K562 treated with DMSO at 1 percent for 12 hours (cell line): Measurements from ENCODE around the gene SLC25A6. TPM values are rescaled to one million over a fixed set of nuclear protein-coding genes. Genes with fewer than 3 reads are reported as not detected.

ENCODE experiments used
- total RNA-seq: library from RNA; unstranded; fragments of 300-600 nt; gene quantifications from 2 replicates; pipeline ENCODE4 v1.2.3, GENCODE V29; 2022; ENCODE audit not compliant: insufficient read depth

SLC25A6 gene
- total RNA-seq, result 777 and 896 TPM in 2 replicates

GRCh38 chrX:1391707-1392375 lies at the start of gene SLC25A6:
TSS of gene SLC25A6 (minus strand) at chrX:1392113. CDS start at chrX:1392009, 104 bp downstream.

DNA sequence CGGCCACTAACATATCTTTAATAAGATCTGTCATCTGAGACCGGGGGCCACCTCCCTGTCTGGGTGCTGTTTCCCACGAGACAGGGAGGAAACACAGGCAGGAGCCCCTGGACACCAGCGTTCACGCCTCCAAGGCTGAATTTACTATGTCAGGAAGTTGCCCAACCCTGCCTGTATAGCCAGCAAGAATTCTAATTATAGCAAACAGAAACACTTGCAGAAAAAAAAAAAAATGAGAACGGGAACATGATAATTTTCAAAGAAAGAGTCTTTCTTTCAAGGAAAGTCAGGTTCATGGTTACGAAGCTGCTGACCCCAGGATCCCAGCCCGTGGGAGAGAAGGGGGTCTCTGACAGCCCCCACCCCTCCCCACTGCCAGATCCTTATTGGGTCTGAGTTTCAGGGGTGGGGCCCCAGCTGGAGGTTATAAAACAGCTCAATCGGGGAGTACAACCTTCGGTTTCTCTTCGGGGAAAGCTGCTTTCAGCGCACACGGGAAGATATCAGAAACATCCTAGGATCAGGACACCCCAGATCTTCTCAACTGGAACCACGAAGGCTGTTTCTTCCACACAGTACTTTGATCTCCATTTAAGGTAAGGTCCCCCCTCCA lies 55.5 kb downstream of the SLC25A6 start, which contains the start of gene IL3RA:
Gene IL3RA, plus strand, starts transcription at position 455 of the 613 bp plus-strand sequence. CDS start 4,981 bp downstream, outside the sequence.

Other genes starting within 250 kb of the SLC25A6 start
- not detected in 2 replicates for gene CRLF2, start 179.5 kb downstream of the SLC25A6 start, total RNA-seq
- gene CSF2RA, start 123.3 kb downstream of the SLC25A6 start, total RNA-seq, result 1.00 TPM in 1 of 2 replicates, not detected in the other
- not detected in 2 replicates for gene IL3RA, start 55.3 kb downstream of the SLC25A6 start, total RNA-seq
- 21.1 and 23.0 TPM in 2 replicates for gene ASMTL, start 60.8 kb upstream of the SLC25A6 start, total RNA-seq
- gene P2RY8, start 145.1 kb upstream of the SLC25A6 start, total RNA-seq, result 0.53 and 1.1 TPM in 2 replicates
- gene AKAP17A, start 199.5 kb upstream of the SLC25A6 start, total RNA-seq, result 14.8 and 28.8 TPM in 2 replicates
- gene ASMT, start 222.9 kb upstream of the SLC25A6 start, total RNA-seq, result not detected in 2 replicates